Small intestine (tissue), 7 donors: ENCODE data around the gene TOP2B. TPM values are rescaled to one million over a fixed set of nuclear protein-coding genes. Genes with fewer than 3 reads are reported as not detected.

Source experiments
- DNase-seq, 2 donors: peaks; one replicate each; pipeline versions ENCODE4 v3.0.0 to v3.0.0-alpha.2; 2013
- FAIRE-seq: peaks from 2 replicates; lab custom pipeline; 2012; peaks lifted over from hg19 to GRCh38; lab: Jason Lieb, UNC
- H3K27ac ChIP-seq, 3 donors: one replicate each; pipeline ENCODE4 v1.5.1; 2013; ENCODE audit warnings: low read length in 2 of 3, mild to moderate bottlenecking in 2 of 3, control low read depth in 1 of 3, inconsistent platforms in 1 of 3, low read depth in 1 of 3, moderate library complexity in 1 of 3
- H3K27me3 ChIP-seq, 3 donors: one replicate each; pipeline ENCODE4 v1.6.1; 2013; ENCODE audit warnings: low read length in 3 of 3, inconsistent platforms in 1 of 3; ENCODE audit not compliant: control insufficient read depth in 3 of 3, insufficient read depth in 3 of 3
- H3K36me3 ChIP-seq, 3 donors: one replicate each; pipeline ENCODE4 v1.6.1; 2013; ENCODE audit warnings: low read length in 3 of 3, inconsistent platforms in 1 of 3, low read depth in 1 of 3, mild to moderate bottlenecking in 1 of 3, moderate library complexity in 1 of 3; ENCODE audit not compliant: control insufficient read depth in 3 of 3, insufficient read depth in 2 of 3
- H3K4me1 ChIP-seq, 3 donors: one replicate each; pipeline ENCODE4 v1.6.1; 2013; ENCODE audit warnings: low read length in 2 of 3, inconsistent platforms in 1 of 3, low read depth in 1 of 3, mild to moderate bottlenecking in 1 of 3, moderate library complexity in 1 of 3; ENCODE audit not compliant: control insufficient read depth in 3 of 3, insufficient read depth in 2 of 3
- H3K4me3 ChIP-seq, 3 donors: one replicate each; pipeline ENCODE4 v1.5.1; 2013; ENCODE audit warnings: low read length in 3 of 3, control low read depth in 1 of 3, inconsistent platforms in 1 of 3, low read depth in 1 of 3, mild to moderate bottlenecking in 1 of 3, moderate library complexity in 1 of 3
- H3K9me3 ChIP-seq, 2 donors: one replicate each; pipeline ENCODE4 v1.6.1; 2013; ENCODE audit warnings: low read depth in 1 of 2, low read length in 1 of 2; ENCODE audit not compliant: control insufficient read depth in 2 of 2, insufficient read depth in 1 of 2
- WGBS, 3 donors: extraction: QIAGEN DNeasy Blood & Tissue Kit; methylation state at CpG; one replicate each; pipeline ENCODE4 v1.1.7; 2013; 5-methylcytosine and 5-hydroxymethylcytosine counted together
- polyA plus RNA-seq, 4 donors: library from polyadenylated mRNA; stranded (reverse) in 3 of 4; unstranded in 1 of 4; fragments of 200-250 nt in 3 of 4; fragments of 120-200 nt in 1 of 4; gene quantifications; one replicate each; pipeline versions ENCODE4 v1.2.1 to v1.2.3, GENCODE V29; 2013
- donor health status: healthy with polysubstance abuse.
- donor health status: control.
- donor health status: control.
- donor health status: Bipolar disorder and iron deficiency.
- donor health status: healthy.

TOP2B gene
- polyA plus RNA-seq, 4 donors = 38.0 to 109 (median 47.2) TPM

DNA sequence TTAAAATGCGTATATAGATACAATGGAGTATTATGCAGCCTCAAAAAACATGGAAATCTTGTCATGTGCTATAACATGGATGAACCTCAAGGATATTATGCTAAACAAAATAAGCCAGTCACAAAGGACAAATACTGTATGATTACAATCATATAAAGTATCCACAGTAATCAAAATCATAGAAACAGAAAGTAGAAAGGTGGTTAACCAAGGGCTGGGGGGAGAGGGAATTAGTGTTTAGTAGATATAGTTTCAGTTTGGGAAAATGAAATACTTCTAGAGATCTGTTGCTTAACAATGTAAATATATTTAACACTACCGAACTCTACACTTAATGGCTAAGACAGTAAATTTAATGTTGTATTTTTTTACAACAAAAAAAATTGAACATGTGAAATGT, 9.0 kb downstream of the TOP2B start:
- Histone ChIP-seq H3K4me1 (peaks cover 2 to 7% (median 6%) of the 10 kb centered on the region in 3 donors), H3K9me3 (peaks cover 0 to 3% of the 10 kb centered on the region in 2 donors), H3K27me3 (no peaks in the 10 kb centered on the region), H3K4me3 (no peak overlapping the region), H3K36me3 (no peaks in the 10 kb centered on the region), H3K27ac (no peak overlapping the region)
- 84 to 94% (median 90%) methylated on average over 2 of the region's 2 CpGs for WGBS, 3 donors
- DNase-seq (no peak), FAIRE-seq (no peak)

DNA sequence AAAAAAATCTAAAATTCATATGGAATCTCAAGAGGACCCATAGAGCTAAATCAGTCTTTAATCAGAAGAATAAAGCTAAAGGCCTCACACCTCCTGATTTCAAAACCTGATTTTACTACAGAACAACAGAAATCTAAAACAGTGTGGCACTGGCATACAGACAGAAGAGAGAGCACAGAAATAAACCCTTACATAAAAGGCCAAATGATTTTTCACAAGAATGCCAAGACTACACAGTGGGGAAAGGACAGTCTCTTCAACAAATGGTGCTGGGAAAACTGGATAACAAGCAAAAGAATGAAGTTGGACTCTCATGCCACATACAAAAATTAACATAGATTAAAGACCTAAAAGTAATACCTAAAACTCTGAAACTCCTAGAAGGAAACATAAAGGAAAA, 10.1 kb downstream of the TOP2B start:
- Histone ChIP-seq H3K27ac (no peak overlapping the region), H3K27me3 (no peaks in the 10 kb centered on the region), H3K36me3 (no peaks in the 10 kb centered on the region), H3K4me1 (peaks cover 2 to 7% (median 6%) of the 10 kb centered on the region in 3 donors), H3K9me3 (peaks cover 0 to 10% of the 10 kb centered on the region in 2 donors), H3K4me3 (no peak overlapping the region)
- DNase-seq (no peak), FAIRE-seq (no peak)

DNA sequence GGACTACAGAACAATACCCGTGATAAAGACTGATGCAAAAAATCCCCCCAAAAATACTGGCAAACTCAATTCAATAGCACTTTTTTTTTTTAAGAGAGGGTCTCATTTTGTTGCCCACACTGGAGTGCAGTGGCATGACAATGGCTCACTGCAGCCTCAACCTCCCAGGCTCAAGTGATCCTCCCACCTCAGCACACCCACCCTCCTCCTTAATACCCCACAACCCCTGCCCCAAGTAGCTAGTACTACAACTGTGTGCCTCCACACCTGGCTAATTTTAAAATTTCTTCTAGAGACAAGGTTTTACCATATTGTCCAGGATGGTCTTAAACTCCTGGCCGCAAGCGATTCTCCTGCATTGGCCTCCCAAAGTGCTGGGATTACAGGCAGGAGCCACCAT, 11.4 kb downstream of the TOP2B start:
- FAIRE-seq (no peak), DNase-seq (no peak)
- 93 to 96% (median 95%) methylated on average over 3 of the region's 3 CpGs for WGBS, 3 donors
- no peak overlapping the region for H3K27ac ChIP-seq
- H3K4me3 ChIP-seq = no peak overlapping the region
- H3K4me1 ChIP-seq = peaks cover 2 to 6% (median 2%) of the 10 kb centered on the region in 3 donors
- H3K27me3 ChIP-seq = no peaks in the 10 kb centered on the region
- H3K9me3 ChIP-seq = peaks cover 0 to 14% of the 10 kb centered on the region in 2 donors
- no peaks in the 10 kb centered on the region for H3K36me3 ChIP-seq

DNA sequence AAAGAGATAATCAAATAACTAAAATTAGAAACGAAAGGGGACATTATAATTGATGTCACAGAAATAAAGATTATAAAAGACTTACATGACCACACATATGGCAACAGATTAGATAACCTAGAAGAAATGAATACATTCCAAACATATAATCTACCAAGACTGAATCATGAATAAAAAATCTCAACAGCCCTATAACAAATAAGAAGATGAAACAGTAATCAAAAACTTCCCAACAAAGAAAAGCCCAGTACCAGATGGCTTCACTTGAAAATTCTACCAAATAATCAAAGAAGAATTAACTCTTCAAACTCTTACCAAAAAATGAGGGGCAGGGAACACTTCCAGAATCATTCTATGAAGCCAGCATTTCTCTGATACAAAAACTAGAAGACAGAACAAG, 11.8 kb downstream of the TOP2B start:
- no peaks in the 10 kb centered on the region for H3K36me3 ChIP-seq
- H3K4me1 ChIP-seq = peaks cover 2 to 6% (median 2%) of the 10 kb centered on the region in 3 donors
- no peaks in the 10 kb centered on the region for H3K27me3 ChIP-seq
- FAIRE-seq (no peak), DNase-seq (no peak)
- 59 to 73% (median 63%) methylated on average over 1 of the region's 1 CpG for WGBS, 3 donors
- H3K27ac ChIP-seq = no peak overlapping the region
- peaks cover 0 to 18% of the 10 kb centered on the region in 2 donors for H3K9me3 ChIP-seq
- H3K4me3 ChIP-seq = no peak overlapping the region

DNA sequence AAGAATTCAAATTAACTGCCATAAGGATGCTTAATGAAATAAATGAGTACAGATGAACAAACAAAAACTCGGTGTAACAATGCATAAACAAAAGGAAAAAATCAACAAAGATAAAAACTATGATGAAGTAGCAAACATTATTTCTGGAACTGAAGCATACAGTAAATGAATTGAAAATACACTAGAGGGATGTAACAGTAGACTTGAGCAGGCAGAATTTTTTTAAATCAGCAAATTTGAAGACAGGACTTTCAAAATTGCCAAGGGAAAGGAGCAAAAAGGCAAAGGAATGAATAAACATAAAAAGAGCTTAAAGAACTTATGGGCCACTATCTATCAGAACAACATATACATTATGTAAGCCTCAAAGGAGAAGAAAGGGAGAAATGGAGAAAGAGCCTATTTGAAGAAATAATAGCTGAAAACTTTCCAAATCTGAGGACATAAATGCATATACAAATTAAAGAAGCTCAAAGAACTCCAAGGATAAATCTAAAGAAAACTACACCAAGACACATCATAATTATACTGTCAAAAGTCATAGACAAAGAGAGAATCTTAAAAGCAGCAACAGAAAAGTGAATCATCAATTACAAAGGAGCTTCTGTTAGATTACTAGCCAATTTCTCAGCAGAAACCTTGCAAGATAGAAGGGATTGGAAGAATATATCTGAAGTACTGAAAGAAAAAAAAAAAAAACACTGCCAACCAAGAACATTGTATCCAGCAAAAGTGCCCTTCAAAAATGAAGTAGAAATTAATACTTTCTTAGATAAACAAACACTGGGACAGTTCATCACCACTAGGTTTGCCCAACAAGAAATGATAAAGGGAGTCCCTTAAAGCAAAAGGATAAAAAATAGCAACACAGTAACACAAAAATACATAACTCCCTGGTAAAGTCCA, 15.5 kb downstream of the TOP2B start:
- H3K4me3 ChIP-seq = no peak overlapping the region
- no peaks in the 10 kb centered on the region for H3K27me3 ChIP-seq
- WGBS, 3 donors = 81 to 90% (median 85%) methylated on average over 1 of the region's 1 CpG
- peaks cover 0 to 20% of the 10 kb centered on the region in 2 donors for H3K9me3 ChIP-seq
- no peaks in the 10 kb centered on the region for H3K4me1 ChIP-seq
- DNase-seq (no peak), FAIRE-seq (no peak)
- no peak overlapping the region for H3K27ac ChIP-seq
- H3K36me3 ChIP-seq = peaks cover 0 to 7% (median 0%) of the 10 kb centered on the region in 3 donors

DNA sequence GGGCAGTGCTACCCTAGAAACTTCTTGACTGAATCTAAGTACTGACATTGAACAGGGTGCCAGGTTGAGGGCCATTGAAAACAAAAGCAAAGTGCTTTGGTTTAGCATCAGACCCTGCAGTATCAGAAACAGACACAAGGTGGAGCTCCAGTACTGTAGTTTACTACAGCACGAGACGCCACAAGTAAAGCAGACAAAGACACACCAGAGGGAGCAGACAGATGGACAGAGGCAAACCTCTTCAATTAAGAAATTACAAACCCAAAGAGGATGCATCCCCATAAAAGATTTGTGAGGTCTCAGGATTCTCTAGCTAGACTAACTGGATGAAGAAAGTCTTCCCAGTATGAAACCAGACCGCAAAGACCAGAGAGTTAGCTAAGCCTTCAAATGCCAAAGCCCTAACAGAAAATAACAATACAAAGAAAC, 16.6 kb downstream of the TOP2B start:
- Histone ChIP-seq H3K36me3 (peaks cover 0 to 7% (median 0%) of the 10 kb centered on the region in 3 donors), H3K27ac (no peak overlapping the region), H3K9me3 (peaks cover 0 to 17% of the 10 kb centered on the region in 2 donors), H3K27me3 (no peaks in the 10 kb centered on the region), H3K4me1 (no peaks in the 10 kb centered on the region), H3K4me3 (no peak overlapping the region)
- WGBS, 3 donors = 39 to 41% (median 41%) methylated on average over 3 of the region's 3 CpGs
- FAIRE-seq = no peak
- DNase-seq = peak; percentile 69 to 79

DNA sequence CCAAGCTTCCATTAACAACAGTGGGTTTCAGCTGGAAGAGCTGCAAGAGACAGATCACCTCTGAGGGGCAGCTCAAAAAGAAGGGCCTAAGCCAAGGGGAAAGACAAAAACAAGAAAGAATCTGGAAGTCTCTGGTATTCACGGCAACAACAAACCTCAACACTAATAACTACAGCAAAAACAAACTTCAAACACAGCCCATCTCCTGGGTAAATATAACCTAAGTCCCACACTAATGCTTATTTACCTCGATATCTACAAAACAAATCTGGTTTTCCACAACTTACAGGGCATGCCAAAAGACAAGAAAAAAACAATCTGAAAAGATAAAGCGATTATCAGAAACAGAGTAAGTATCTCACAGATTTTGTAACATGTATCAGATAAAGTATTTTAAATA, 29.7 kb downstream of the TOP2B start:
- DNase-seq (no peak), FAIRE-seq (no peak)
- no peaks in the 10 kb centered on the region for H3K27me3 ChIP-seq
- 88 to 89% (median 89%) methylated on average over 3 of the region's 3 CpGs for WGBS, 3 donors
- H3K4me1 ChIP-seq = no peaks in the 10 kb centered on the region
- H3K27ac ChIP-seq = no peak overlapping the region
- H3K4me3 ChIP-seq = no peak overlapping the region
- H3K36me3 ChIP-seq = peaks cover 0 to 6% (median 5%) of the 10 kb centered on the region in 3 donors
- no peaks in the 10 kb centered on the region for H3K9me3 ChIP-seq

DNA sequence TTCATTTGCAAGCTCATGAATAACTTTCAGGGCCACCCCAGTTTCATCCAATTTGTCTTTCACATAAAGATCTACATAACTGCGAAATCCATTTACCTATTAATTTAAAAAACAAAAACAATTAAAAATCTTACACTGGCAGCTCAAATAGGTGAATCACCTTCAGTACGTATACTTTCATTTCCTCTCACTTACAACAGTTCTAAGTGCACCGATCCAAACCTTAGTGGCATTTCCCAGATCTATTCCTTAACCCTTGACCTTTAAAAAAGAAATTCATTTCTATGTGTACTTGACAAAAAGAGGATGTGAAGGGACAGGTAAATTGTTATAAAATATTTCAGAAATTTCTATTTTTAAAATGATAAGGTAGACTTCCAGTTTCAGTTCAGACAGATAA, 30.8 kb downstream of the TOP2B start:
- Histone ChIP-seq H3K27ac (no peak overlapping the region), H3K9me3 (no peaks in the 10 kb centered on the region), H3K4me1 (no peaks in the 10 kb centered on the region), H3K27me3 (no peaks in the 10 kb centered on the region), H3K36me3 (peaks cover 0 to 5% (median 2%) of the 10 kb centered on the region in 3 donors), H3K4me3 (no peak overlapping the region)
- FAIRE-seq (no peak), DNase-seq (no peak)
- 88 to 92% (median 90%) methylated on average over 3 of the region's 3 CpGs for WGBS, 3 donors
